SK-N-SH treated with all-trans-retinoic acid at 6 μM for 48 hours (cell line): ENCODE measurements around the gene ASB10.

Experiments used
- CSDC2 ChIP-seq: fragments of 250-450 bp; sonication (Bioruptor Pico); IDR thresholded peaks from 2 replicates; pipeline ENCODE4 v1.5.0; 2020; ENCODE audit warnings: mild to moderate bottlenecking, moderate library complexity
- OSR1 ChIP-seq: fragments of 250-450 bp; sonication (Bioruptor Pico); IDR thresholded peaks from 2 replicates; pipeline ENCODE4 v1.8.0; 2022; ENCODE audit warnings: moderate library complexity, mild to moderate bottlenecking, inconsistent platforms
- PPARA ChIP-seq: fragments of 250-450 bp; sonication (Bioruptor Pico); IDR thresholded peaks from 2 replicates; pipeline ENCODE4 v1.5.0; 2020; ENCODE audit warnings: mild to moderate bottlenecking, borderline replicate concordance
- RARB ChIP-seq: fragments of 250-450 bp; sonication (Bioruptor Pico); IDR thresholded peaks from 2 replicates; pipeline ENCODE4 v1.8.0; 2021; ENCODE audit warnings: mild to moderate bottlenecking, moderate library complexity
- SNAI2 ChIP-seq: fragments of 250-450 bp; sonication (Bioruptor Pico); IDR thresholded peaks from 2 replicates; pipeline ENCODE4 v1.5.0; 2020; ENCODE audit warnings: mild to moderate bottlenecking, moderate library complexity
- TCF4 ChIP-seq: fragments of 250-450 bp; sonication (Bioruptor Pico); IDR thresholded peaks from 2 replicates; pipeline ENCODE4 v1.8.0; 2021; ENCODE audit warnings: mild to moderate bottlenecking, moderate library complexity, borderline replicate concordance
- ZNF70 ChIP-seq: fragments of 450-650 bp; formaldehyde crosslinking; IDR thresholded peaks from 2 replicates; pipeline ENCODE4 v1.5.0; 2020; ENCODE audit warnings: mild to moderate bottlenecking, moderate library complexity
- ZNF8 ChIP-seq: fragments of 450-650 bp; formaldehyde crosslinking; IDR thresholded peaks from 2 replicates; pipeline ENCODE4 v1.5.0; 2020; ENCODE audit warnings: mild to moderate bottlenecking, moderate library complexity
- TF ChIP-seq, protein P1 (sequence below): fragments of 250-450 bp; sonication (Bioruptor Pico); IDR thresholded peaks from 2 replicates; pipeline ENCODE4 v1.8.0; 2020; ENCODE audit warnings: mild to moderate bottlenecking, moderate library complexity, borderline replicate concordance
- TF ChIP-seq, protein P2 (sequence below): fragments of 250-450 bp; sonication (Bioruptor Pico); IDR thresholded peaks from 2 replicates; pipeline ENCODE4 v1.5.0; 2020; ENCODE audit warnings: mild to moderate bottlenecking, moderate library complexity
- TF ChIP-seq, protein P3 (sequence below): fragments of 250-450 bp; sonication (Bioruptor Pico); IDR thresholded peaks from 2 replicates; pipeline ENCODE4 v1.5.1; 2021; ENCODE audit warnings: mild to moderate bottlenecking, moderate library complexity
- TF ChIP-seq, protein P4 (sequence below): fragments of 250-450 bp; sonication (Bioruptor Pico); IDR thresholded peaks from 2 replicates; pipeline ENCODE4 v1.8.0; 2021; ENCODE audit warnings: low read depth, mild to moderate bottlenecking, moderate library complexity, borderline replicate concordance

DNA sequence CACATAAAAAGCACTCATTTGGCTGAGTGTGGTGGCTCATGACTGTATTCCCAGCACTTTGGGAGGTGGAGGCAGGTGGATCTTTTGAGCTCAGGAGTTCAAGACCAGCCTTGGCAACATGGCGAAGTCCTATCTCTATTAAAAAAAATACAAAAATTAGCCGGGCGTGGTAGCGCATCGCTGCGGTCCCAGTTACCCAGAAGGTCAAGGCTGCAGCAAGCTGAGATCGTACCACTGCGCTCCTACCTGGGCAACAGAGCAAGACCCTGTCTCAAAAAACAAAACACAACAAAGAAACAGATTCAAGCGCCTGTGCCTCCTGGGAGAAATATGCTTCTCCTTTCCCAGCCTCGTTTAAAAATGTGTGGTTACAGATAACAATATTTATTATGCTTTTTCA lies 42.2 kb upstream of the ASB10 start:
- TF ChIP-seq ZNF8 (CRISPR knock-in tag), result no peak
- TF ChIP-seq, protein P1, sequence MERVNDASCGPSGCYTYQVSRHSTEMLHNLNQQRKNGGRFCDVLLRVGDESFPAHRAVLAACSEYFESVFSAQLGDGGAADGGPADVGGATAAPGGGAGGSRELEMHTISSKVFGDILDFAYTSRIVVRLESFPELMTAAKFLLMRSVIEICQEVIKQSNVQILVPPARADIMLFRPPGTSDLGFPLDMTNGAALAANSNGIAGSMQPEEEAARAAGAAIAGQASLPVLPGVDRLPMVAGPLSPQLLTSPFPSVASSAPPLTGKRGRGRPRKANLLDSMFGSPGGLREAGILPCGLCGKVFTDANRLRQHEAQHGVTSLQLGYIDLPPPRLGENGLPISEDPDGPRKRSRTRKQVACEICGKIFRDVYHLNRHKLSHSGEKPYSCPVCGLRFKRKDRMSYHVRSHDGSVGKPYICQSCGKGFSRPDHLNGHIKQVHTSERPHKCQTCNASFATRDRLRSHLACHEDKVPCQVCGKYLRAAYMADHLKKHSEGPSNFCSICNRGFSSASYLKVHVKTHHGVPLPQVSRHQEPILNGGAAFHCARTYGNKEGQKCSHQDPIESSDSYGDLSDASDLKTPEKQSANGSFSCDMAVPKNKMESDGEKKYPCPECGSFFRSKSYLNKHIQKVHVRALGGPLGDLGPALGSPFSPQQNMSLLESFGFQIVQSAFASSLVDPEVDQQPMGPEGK (CRISPR knock-in tag), result no peak
- TF ChIP-seq TCF4 (CRISPR knock-in tag), result no peak
- no peak for TF ChIP-seq CSDC2
- TF ChIP-seq OSR1 (CRISPR knock-in tag), result no peak
- TF ChIP-seq, protein P2, sequence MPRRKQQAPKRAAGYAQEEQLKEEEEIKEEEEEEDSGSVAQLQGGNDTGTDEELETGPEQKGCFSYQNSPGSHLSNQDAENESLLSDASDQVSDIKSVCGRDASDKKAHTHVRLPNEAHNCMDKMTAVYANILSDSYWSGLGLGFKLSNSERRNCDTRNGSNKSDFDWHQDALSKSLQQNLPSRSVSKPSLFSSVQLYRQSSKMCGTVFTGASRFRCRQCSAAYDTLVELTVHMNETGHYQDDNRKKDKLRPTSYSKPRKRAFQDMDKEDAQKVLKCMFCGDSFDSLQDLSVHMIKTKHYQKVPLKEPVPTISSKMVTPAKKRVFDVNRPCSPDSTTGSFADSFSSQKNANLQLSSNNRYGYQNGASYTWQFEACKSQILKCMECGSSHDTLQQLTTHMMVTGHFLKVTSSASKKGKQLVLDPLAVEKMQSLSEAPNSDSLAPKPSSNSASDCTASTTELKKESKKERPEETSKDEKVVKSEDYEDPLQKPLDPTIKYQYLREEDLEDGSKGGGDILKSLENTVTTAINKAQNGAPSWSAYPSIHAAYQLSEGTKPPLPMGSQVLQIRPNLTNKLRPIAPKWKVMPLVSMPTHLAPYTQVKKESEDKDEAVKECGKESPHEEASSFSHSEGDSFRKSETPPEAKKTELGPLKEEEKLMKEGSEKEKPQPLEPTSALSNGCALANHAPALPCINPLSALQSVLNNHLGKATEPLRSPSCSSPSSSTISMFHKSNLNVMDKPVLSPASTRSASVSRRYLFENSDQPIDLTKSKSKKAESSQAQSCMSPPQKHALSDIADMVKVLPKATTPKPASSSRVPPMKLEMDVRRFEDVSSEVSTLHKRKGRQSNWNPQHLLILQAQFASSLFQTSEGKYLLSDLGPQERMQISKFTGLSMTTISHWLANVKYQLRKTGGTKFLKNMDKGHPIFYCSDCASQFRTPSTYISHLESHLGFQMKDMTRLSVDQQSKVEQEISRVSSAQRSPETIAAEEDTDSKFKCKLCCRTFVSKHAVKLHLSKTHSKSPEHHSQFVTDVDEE (CRISPR knock-in tag), result no peak
- TF ChIP-seq, protein P3, sequence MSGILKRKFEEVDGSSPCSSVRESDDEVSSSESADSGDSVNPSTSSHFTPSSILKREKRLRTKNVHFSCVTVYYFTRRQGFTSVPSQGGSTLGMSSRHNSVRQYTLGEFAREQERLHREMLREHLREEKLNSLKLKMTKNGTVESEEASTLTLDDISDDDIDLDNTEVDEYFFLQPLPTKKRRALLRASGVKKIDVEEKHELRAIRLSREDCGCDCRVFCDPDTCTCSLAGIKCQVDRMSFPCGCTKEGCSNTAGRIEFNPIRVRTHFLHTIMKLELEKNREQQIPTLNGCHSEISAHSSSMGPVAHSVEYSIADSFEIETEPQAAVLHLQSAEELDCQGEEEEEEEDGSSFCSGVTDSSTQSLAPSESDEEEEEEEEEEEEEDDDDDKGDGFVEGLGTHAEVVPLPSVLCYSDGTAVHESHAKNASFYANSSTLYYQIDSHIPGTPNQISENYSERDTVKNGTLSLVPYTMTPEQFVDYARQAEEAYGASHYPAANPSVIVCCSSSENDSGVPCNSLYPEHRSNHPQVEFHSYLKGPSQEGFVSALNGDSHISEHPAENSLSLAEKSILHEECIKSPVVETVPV, result no peak
- TF ChIP-seq PPARA (CRISPR knock-in tag), result no peak
- TF ChIP-seq SNAI2 (CRISPR knock-in tag), result no peak
- no peak for TF ChIP-seq ZNF70 (CRISPR knock-in tag)
- TF ChIP-seq, protein P4, sequence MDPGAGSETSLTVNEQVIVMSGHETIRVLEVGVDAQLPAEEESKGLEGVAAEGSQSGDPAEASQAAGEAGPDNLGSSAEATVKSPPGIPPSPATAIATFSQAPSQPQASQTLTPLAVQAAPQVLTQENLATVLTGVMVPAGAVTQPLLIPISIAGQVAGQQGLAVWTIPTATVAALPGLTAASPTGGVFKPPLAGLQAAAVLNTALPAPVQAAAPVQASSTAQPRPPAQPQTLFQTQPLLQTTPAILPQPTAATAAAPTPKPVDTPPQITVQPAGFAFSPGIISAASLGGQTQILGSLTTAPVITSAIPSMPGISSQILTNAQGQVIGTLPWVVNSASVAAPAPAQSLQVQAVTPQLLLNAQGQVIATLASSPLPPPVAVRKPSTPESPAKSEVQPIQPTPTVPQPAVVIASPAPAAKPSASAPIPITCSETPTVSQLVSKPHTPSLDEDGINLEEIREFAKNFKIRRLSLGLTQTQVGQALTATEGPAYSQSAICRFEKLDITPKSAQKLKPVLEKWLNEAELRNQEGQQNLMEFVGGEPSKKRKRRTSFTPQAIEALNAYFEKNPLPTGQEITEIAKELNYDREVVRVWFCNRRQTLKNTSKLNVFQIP, result no peak
- no peak for TF ChIP-seq RARB (CRISPR knock-in tag)
